ENCODE results near the gene SERINC1. TPM values are rescaled to one million over a fixed set of nuclear protein-coding genes. Genes with fewer than 3 reads are reported as not detected.
"Not testable (repeated sequence)": the region's sequence is repeated elsewhere in the genome, so short reads cannot be mapped to it uniquely, and the experiment has no call there.

The SERINC1 gene
- total RNA-seq (2014; rRNA removed; shearing (Covaris generic)) = 80.1 and 94.1 TPM in 2 replicates
- 31.8 and 53.3 TPM in 2 replicates for polyA plus RNA-seq (2014; cell fraction: nucleus; rRNA removed)

DNA sequence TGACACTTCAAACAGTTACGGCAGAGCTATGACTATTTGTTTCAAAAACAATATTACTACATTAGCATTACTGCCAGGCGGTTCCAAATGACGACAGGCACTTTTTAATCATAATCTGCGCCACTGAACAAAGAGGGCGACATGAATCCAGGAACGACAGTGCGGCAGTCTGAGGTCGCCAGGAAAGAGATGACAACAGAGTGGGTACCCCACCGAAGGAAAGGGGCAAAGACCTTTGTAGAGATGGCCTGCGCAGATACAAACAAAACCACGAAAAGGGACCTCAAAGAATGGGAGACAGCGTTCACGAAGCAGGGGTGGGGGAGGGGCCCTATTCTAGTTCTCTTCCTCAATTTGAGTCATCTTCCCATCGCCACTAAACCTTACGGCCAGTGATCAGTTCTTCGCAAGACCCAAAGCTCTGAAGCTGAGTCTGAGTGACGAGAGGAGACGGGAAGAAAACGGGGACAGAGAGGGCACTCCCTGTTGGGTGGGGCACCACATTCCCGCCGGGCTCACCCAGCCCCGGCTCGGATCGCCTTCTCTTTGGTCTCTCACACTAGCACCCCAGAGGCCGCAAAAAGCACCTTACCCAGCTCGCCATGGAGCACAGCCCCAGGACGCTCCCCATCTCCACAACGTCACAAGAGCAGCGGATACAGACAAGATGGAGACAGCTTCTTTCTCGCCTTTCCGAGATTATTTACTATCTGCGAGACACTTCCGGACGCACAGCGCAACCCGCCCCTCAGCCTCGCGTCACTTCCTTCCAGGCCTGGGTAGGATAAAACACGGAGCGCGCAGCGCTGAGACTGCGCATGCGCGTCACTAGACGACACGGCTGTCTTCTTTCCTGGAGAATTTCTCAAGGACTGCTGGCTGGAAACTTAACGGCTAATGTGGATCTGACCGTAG lies at the start of gene SERINC1:
TSS of gene SERINC1 (minus strand) at position 701 of the 915 bp plus-strand sequence. CDS start at position 631, 70 bp downstream.
- DNase-seq (ENCODE audit: extremely low read depth, low read depth) = peak; percentile 87

GRCh38 chr6:122511193-122511924 lies 39.8 kb upstream of the SERINC1 start:
- DNase-seq (ENCODE audit: extremely low read depth, low read depth) = no peak

- DNase-seq (ENCODE audit: extremely low read depth, low read depth) = not testable (repeated sequence)
These were observed 33.6 kb upstream of the SERINC1 start for GRCh38 chr6:122505170-122505569.

- no peak for DNase-seq (ENCODE audit: extremely low read depth, low read depth)
These were observed 29.9 kb upstream of the SERINC1 start for GRCh38 chr6:122501475-122501874.

DNA sequence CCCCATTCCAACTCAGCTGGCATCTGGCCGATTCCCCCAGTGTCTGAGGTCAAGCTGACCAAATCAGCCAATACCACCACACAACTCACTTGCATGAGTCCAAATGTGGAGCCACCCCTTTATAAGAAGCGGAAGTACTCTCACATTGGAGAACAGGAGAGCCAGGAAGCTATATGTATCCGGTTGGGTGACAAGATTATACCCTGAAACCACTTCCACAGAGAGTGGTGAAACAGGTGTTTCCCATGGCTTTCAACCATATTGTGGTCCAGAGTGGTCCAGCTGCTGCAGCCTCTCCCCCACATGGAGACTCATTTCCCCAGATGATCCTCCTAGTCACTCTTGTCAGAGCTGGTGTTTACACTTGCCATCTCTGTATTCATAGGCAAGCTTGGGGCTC lies 24.0 kb upstream of the SERINC1 start:
- no peak for DNase-seq (ENCODE audit: extremely low read depth, low read depth)

DNA sequence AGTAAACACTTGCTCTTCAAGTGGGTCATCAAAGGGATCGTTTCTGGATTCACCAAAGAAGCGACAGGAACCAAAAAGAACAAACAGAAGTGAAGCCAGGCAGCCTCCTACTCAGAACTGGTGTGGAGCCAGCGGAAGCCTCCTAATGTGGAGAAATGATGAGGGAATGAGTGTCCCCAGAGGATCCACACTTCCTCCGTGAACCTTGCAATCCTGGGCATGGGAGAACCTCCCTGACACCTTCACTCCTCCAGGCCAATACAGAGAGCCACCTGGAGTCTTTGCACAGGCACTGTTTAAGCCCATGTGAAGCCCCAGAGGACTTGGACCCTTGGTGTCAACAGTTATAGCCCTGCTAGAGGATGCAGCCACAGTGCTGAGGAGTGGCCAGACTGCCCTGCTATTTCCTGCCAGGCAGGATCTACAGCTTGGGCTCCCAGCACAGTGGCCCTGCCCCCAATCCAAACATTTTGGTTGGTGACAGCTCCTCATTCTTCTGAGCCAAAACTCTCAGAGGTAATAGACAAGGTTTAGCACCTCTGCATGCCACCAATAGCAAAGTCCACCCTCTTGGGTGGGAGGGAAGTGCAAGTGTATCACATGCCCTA lies 23.2 kb upstream of the SERINC1 start:
- no peak for DNase-seq (ENCODE audit: extremely low read depth, low read depth)

- peak; percentile 65 for DNase-seq (ENCODE audit: extremely low read depth, low read depth)
These were observed 20.4 kb upstream of the SERINC1 start for GRCh38 chr6:122491919-122492555.

GRCh38 chr6:122490607-122491006 lies 19.0 kb upstream of the SERINC1 start:
- DNase-seq (ENCODE audit: extremely low read depth, low read depth) = no peak

- no peak for DNase-seq (ENCODE audit: extremely low read depth, low read depth)
These were observed 13.2 kb upstream of the SERINC1 start for GRCh38 chr6:122484760-122485159.

- no peak for DNase-seq (ENCODE audit: extremely low read depth, low read depth)
These were observed 11.1 kb upstream of the SERINC1 start for GRCh38 chr6:122482750-122483080.

GRCh38 chr6:122476131-122476530 lies 4.5 kb upstream of the SERINC1 start:
- DNase-seq (ENCODE audit: extremely low read depth, low read depth) = no peak

DNA sequence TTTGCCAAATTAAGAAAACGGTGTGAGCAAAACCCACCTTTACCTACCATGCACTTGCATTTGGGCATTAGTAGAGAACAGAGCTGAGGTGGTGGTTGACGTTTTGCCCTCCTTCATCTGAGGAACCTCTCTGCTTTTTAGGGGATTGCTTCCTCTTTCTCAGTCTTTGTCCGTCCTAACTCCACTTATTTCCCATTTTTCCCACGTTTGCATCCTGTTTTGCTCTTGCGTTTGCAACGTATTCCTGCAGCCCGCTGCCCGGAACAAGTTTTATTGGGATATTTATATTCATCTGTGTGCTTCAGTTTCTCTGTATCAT lies 374 bp upstream of the SERINC1 start:
- DNase-seq (ENCODE audit: extremely low read depth, low read depth) = no peak

DNA sequence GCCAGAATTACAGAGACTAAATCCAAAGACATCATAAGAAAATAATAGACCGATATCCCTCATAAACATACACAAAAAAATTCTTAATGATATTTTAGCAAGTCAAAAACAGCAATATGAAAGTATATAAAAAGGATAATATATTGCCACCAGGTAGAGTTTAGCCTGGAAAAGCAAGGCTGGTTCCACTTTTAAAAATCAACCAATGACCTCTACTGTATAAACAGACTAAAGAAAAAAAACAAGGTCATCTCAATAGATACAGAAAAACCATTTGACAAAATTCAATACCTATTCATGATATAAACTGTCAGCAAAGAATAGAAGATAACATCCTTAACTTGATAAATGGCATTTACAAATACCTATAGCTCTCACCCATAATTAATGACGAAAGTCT lies 9.7 kb downstream of the SERINC1 start:
- DNase-seq (ENCODE audit: extremely low read depth, low read depth) = no peak

- DNase-seq (ENCODE audit: extremely low read depth, low read depth) = not testable (repeated sequence)
These were observed 11.7 kb downstream of the SERINC1 start for GRCh38 chr6:122459865-122460416.

GRCh38 chr6:122459240-122459639 lies 12.4 kb downstream of the SERINC1 start:
- no peak for DNase-seq (ENCODE audit: extremely low read depth, low read depth)

DNA sequence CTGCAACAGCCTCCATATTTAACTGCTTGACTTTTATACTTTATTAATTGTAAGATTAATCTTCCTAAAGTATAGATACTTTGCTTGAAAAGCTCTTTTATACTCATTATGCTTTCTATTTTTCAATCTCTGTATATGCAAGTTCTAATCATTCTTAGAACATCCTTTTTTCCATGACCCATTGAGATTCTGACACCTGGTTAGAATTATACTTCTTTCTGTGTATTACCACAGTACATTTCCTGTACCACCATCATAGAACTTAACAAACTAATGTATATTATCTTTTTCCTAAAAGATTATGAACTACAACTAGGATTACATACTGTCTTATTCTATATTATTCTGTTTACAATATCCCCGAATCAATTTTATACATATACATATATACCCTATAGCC lies 13.5 kb downstream of the SERINC1 start:
- DNase-seq (ENCODE audit: extremely low read depth, low read depth) = no peak

DNA sequence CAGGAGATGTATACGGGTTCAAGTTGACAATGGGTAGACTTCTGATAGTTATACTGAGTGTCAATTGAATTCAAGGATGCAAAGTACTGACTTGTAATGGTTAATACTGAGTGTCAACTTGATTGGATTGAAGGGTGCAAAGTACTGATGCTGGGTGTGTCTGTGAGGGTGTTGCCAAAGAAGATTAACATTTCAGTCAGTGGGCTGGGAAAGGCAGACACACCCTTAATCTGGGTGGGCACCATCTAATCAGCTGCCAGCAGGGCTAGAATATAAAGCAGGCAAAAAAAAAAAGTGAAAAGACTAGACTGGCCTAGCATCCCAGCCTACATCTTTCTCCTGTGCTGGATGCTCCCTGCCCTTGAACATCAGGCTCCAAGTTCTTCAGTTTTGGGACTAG lies 16.5 kb downstream of the SERINC1 start:
- DNase-seq (ENCODE audit: extremely low read depth, low read depth) = not testable (repeated sequence)

DNA sequence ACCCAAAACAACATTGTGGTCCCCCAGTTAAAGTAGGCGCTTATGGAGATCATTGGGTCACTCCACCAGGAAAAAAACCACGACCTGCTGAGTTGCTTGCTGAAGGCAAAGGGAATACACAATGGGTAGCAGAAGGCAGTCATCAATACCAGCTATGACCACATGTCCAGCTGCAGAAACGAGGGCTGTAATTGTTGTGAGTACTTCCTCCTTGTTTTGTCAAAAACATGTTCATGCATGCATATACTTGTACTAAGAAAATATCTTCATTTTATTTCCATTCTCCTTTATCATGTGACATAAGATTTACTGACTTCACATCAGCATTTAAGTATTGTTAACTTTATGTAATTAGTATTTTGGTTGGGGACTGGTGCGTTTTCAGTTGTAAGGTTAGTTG lies 16.9 kb downstream of the SERINC1 start:
- DNase-seq (ENCODE audit: extremely low read depth, low read depth) = no peak

DNA sequence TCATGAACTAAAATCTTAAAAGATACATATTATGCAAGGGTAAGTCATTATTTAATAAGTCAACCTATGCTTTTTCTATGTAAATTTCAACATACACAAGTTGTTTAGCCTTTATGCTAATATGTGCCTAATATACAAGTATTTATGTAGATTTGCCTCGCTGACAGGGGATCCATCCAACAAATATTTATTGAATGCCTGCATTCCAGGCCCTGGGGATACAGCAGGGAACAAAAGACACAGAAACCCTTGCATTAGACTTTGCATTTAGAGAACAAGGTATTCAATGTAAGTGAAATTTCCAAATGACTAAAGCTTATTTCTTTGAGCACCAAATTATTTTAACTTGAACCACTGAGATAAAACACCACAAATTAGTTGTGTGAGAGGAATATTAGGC lies 19.1 kb downstream of the SERINC1 start:
- no peak for DNase-seq (ENCODE audit: extremely low read depth, low read depth)

DNA sequence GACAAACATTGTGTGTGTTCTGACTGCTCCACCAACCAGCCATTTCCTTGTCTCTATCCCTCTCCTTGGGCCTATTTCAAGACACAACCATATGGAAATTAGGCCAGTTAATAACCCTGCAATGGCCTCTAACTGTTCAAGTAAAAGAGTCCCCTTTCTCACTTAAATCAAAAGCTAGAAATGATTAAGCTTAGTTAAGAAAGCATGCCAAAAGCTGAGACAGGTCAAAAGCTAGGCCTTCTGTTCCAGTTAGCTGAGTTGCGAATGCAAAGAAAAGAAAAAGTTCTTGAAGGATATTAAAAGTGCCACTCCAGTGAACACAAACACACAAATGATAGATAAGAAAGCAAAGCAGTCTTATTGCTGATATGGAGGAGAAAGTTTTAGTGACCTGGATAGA lies 22.5 kb downstream of the SERINC1 start:
- no peak for DNase-seq (ENCODE audit: extremely low read depth, low read depth)

GRCh38 chr6:122445274-122445673 lies 26.3 kb downstream of the SERINC1 start:
- DNase-seq (ENCODE audit: extremely low read depth, low read depth) = no peak

Data from NCI-H460 (cell line).